HG03439 (cell line): Measurements from ENCODE around the gene NEUROG2.
"Not testable (repeated sequence)": the region's sequence is repeated elsewhere in the genome, so short reads cannot be mapped to it uniquely, and the experiment has no call there.

Source experiments
- ATAC-seq: cut with Tn5 transposase; IDR thresholded peaks from one replicate; pipeline ENCODE4 v1.9.1; 2021; ENCODE audit warnings: mild to moderate bottlenecking, moderate library complexity; ENCODE audit not compliant: unreplicated experiment

Gene NEUROG2

DNA sequence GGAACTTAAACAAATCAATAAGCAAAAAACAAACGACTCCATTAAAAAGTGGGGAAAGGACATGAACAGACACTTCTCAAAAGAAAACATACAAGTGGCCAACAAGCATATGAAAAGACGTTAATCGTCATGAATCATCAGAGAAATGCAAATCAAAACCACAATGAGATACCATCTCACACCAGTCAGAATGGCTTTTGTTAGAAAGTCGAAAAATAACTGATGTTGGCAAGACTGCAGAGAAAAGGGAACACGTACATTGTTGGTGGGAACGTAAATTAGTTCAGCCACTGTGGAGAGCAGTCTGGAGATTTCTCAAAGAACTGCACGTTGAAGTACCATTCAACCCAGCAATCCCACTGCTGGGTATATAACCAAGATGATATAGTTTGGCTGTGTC lies 23.7 kb downstream of the NEUROG2 start:
- no peak for ATAC-seq

- not testable (repeated sequence) for ATAC-seq
Observed at GRCh38 chr4:112490808-112491207, 25.2 kb downstream of the NEUROG2 start.

GRCh38 chr4:112485930-112486329 lies 30.1 kb downstream of the NEUROG2 start:
- ATAC-seq: no peak

DNA sequence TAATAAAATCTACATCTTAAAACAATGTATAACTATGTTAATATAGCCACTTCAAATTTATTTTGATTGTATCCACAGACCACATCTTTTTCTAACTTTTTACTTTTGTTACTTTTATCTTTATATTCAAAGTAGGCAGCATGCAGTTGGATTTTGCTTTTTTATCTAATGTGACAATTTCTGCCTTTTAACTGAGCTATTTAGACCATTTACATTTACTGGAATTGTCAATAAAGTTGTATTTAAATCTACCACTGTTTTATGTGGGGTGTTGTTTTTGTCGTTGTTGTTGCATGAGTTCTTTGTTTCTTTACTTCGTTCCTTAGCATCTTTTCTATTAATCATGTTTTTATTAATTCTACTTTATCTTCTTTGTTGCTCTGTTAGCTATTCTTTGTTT lies 42.0 kb downstream of the NEUROG2 start:
- no peak for ATAC-seq

DNA sequence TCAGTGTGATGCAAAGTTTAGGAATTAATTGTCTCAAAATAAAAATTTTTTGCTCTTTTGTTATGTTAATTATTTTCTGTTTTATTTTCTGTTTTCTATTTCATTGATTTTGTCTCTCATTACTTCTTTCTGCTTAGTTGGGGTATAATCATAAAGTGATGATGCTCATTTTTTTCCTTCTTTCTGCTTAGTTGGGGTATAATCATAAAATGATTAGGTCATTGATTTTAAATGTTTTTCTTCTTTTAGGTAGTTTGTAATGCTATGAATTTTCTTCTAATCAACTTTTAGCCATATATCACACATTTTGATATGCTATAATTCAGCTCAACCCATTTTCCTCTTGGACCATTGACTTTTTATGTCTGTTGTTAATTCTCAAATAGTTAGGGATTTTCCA lies 43.7 kb downstream of the NEUROG2 start:
- ATAC-seq: no peak
